Left lung (tissue), 10 donors: ENCODE results near the gene DUSP18. TPM values are rescaled to one million over a fixed set of nuclear protein-coding genes. Genes with fewer than 3 reads are reported as not detected.

ENCODE experiments used
- ATAC-seq: fragments of 200-7000 bp; cut with Tn5 transposase; one replicate; pipeline ENCODE4 v1.9.1; 2020; ENCODE audit warnings: moderate library complexity
- DNase-seq, 4 donors: peaks; one replicate each; pipeline ENCODE4 v3.0.0-alpha.2; 2013 to 2020
- H3K27ac ChIP-seq, 2 donors: fragments of 200-600 bp; sonication (generic) in 1 of 2; one replicate each; pipeline versions ENCODE4 v1.5.0 to v1.8.0; 2020 to 2021
- H3K27me3 ChIP-seq, 2 donors: fragments of 200-600 bp; sonication (generic) in 1 of 2; one replicate each; pipeline versions ENCODE4 v1.5.0 to v1.8.0; 2020 to 2021
- H3K36me3 ChIP-seq, 2 donors: fragments of 200-600 bp; sonication (generic) in 1 of 2; one replicate each; pipeline versions ENCODE4 v1.5.0 to v1.8.0; 2020 to 2021
- H3K4me1 ChIP-seq, 2 donors: fragments of 200-600 bp; one replicate each; pipeline ENCODE4 v1.8.0; 2021
- H3K4me3 ChIP-seq, 2 donors: fragments of 200-600 bp; sonication (generic) in 1 of 2; one replicate each; pipeline versions ENCODE4 v1.5.0 to v1.8.0; 2020 to 2021; ENCODE audit warnings: mild to moderate bottlenecking in 1 of 2
- H3K9me3 ChIP-seq, 2 donors: fragments of 200-600 bp; sonication (generic) in 1 of 2; one replicate each; pipeline versions ENCODE4 v1.5.0 to v1.8.0; 2020 to 2021
- intact Hi-C, 2 donors: fragments of 100-400 bp; cut with DNase I; formaldehyde crosslinking; loops; one replicate each; pipeline versions ENCODE4 v1.11.2 to v1.14.2; 2022
- polyA plus RNA-seq, 6 donors: library from polyadenylated mRNA; unstranded; fragments of 120-200 nt; gene quantifications; one replicate each; pipeline ENCODE4 v1.2.1, GENCODE V29; 2013; ENCODE audit not compliant: insufficient read length in 6 of 6
- total RNA-seq, 2 donors: library from RNA; stranded (reverse); fragmentation: NEBNext Ultra II Directional; extraction: Animal tissue kit (Norgen Biotek cat#: 25700); gene quantifications; one replicate each; pipeline ENCODE4 v1.2.1, GENCODE V29; 2021
- TF ChIP-seq, protein P1 (sequence below), 2 donors: fragments of 200-600 bp; sonication (generic) in 1 of 2; IDR thresholded peaks; one replicate each; pipeline versions ENCODE4 v1.5.0 to v1.8.0; 2021; ENCODE audit warnings: antibody characterized with exemption in 2 of 2
- donor health status: DM: no; HTN: yes; CAD: no.
- donor health status: DM: no; HTN: no; CAD: no.

The DUSP18 gene
- total and polyA plus RNA-seq, 8 donors: 10.0 to 23.9 (median 13.1) TPM

DNA sequence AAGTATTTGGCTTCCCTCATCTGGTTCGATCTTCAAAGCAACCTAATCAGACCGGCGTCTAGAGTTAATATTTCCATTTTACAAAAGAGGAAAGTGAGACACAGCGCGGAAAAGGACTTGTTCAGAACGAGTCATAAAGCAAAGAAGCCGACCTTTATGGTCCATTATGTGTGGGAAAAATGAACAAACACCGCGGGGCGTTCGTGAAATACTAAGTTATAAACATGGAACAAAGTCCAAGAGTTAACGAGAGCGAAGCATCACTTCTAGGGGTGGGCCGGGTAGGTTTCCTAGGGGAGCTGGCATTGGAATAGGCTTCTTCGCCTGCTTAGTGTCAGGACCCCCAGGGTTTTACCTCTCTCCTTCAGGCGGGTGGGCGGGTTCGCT lies 575 bp downstream of the DUSP18 start:
- Histone ChIP-seq H3K36me3 (peaks cover 0 to 20% of the 10 kb centered on the region in 2 donors), H3K4me3 (peak overlapping the region; percentile 70 to 81), H3K27me3 (peaks cover 0 to 12% of the 10 kb centered on the region in 2 donors), H3K27ac (peak overlapping the region; percentile 53 to 80), H3K9me3 (no peaks in the 10 kb centered on the region), H3K4me1 (peaks cover 0 to 19% of the 10 kb centered on the region in 2 donors)
- peak in 1 of 4 donors; percentile 14 for DNase-seq
- no peak for ATAC-seq
- TF ChIP-seq, protein P1, sequence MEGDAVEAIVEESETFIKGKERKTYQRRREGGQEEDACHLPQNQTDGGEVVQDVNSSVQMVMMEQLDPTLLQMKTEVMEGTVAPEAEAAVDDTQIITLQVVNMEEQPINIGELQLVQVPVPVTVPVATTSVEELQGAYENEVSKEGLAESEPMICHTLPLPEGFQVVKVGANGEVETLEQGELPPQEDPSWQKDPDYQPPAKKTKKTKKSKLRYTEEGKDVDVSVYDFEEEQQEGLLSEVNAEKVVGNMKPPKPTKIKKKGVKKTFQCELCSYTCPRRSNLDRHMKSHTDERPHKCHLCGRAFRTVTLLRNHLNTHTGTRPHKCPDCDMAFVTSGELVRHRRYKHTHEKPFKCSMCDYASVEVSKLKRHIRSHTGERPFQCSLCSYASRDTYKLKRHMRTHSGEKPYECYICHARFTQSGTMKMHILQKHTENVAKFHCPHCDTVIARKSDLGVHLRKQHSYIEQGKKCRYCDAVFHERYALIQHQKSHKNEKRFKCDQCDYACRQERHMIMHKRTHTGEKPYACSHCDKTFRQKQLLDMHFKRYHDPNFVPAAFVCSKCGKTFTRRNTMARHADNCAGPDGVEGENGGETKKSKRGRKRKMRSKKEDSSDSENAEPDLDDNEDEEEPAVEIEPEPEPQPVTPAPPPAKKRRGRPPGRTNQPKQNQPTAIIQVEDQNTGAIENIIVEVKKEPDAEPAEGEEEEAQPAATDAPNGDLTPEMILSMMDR (IDR thresholded peaks at IDR 0.05): no peak
- intact Hi-C loops: no loop called here

DNA sequence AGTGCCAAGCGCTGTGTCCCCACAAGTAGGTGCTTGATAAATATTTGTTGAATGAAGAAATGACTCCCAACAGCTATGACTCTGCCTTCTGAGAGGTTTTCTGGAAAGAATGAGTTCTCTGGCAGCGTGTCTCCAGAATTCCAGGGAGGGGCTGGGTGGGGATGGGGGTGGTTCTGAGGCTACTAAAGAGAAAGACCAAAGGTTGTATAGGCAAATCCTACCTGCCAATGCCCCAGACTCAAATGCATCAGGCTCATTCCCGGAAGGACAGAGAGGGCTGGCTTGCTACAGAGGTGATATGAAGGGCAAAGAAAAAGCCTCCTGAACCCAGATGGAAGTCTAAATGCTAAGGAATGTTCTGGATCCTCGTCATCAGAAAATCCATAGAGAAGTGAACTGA lies 1.9 kb downstream of the DUSP18 start:
- no peak overlapping the region for H3K27ac ChIP-seq
- peaks cover 0 to 19% of the 10 kb centered on the region in 2 donors for H3K4me1 ChIP-seq
- ATAC-seq (peak; percentile 3), DNase-seq (no peak)
- intact Hi-C loops: no loop called here
- TF ChIP-seq, protein P1 (IDR thresholded peaks at IDR 0.05): no peak
- peaks cover 0 to 12% of the 10 kb centered on the region in 2 donors for H3K27me3 ChIP-seq
- H3K9me3 ChIP-seq: no peaks in the 10 kb centered on the region
- peaks cover 0 to 27% of the 10 kb centered on the region in 2 donors for H3K36me3 ChIP-seq
- peak overlapping the region in 1 of 2 donors; percentile 81 for H3K4me3 ChIP-seq

DNA sequence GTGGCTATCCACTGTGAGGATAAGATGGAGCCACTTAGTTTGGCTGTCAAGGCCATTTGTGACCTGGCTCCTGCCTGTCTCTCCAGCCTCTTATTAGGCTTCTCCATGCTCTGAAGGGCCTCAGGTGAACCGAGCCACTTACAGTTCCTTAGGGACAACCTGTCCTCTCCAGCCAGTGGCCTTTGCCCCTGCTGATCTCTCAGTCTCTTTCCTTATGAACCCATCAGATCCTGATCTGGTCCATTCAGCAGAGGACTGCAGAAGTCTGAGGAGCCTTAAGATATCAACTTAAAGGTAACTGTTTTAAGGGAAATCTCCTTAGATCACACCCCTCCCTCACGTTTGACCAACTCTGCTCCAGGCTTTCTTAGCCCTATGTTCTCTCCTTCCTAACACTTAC lies 2.4 kb downstream of the DUSP18 start:
- ATAC-seq: no peak
- no peak for DNase-seq
- intact Hi-C loops: no loop called here
- no peak overlapping the region for H3K27ac ChIP-seq
- H3K36me3 ChIP-seq: peaks cover 0 to 30% of the 10 kb centered on the region in 2 donors
- peaks cover 0 to 12% of the 10 kb centered on the region in 2 donors for H3K27me3 ChIP-seq
- no peaks in the 10 kb centered on the region for H3K9me3 ChIP-seq
- H3K4me3 ChIP-seq: no peak overlapping the region
- TF ChIP-seq, protein P1 (IDR thresholded peaks at IDR 0.05): no peak
- H3K4me1 ChIP-seq: peaks cover 0 to 19% of the 10 kb centered on the region in 2 donors

DNA sequence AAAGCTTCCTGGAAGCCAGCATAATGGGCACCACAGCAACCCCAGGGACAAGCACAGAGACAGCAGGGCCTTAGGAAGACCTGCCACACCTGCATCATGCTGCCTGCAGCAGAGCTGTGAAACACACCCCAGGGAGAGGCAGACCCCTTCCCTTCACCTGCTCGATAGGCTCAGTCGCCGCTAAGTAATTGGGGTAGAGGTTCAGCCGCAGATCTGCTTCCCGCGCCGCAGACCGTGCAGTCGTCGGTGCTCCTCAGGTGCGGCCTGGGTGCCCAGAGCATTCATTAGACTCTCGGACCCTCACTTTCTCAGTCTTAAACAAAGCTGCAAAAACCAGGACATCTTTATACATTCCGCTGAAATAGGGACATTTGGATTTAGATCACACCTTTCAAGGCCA lies 2.9 kb downstream of the DUSP18 start:
- H3K4me3 ChIP-seq: no peak overlapping the region
- peaks cover 0 to 12% of the 10 kb centered on the region in 2 donors for H3K27me3 ChIP-seq
- ATAC-seq (no peak), DNase-seq (no peak)
- H3K4me1 ChIP-seq: peaks cover 0 to 19% of the 10 kb centered on the region in 2 donors
- H3K27ac ChIP-seq: no peak overlapping the region
- no peaks in the 10 kb centered on the region for H3K9me3 ChIP-seq
- peaks cover 0 to 34% of the 10 kb centered on the region in 2 donors for H3K36me3 ChIP-seq
- TF ChIP-seq, protein P1 (IDR thresholded peaks at IDR 0.05): no peak
- intact Hi-C loops: no loop called here

DNA sequence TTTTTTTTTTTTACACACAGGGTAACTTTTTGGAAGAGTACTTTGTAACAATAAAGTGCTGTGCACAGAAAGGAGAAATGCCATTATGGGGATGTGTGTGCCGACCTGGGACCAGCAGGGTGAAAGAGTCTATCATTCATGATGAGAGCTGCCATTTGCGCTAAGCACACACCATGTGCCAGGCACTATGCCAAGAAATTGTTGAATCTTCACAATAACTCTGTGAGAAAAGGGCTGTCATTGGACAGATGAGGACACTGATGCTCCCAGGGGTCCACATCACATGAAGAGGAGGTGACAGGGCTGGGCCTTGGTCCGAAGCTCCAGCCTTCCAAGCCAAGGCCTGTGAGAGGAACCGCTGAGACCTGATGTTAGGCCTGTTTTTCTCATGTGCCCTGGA lies 5.6 kb downstream of the DUSP18 start:
- H3K27ac ChIP-seq: no peak overlapping the region
- intact Hi-C loops: no loop called here
- peaks cover 0 to 13% of the 10 kb centered on the region in 2 donors for H3K4me1 ChIP-seq
- H3K4me3 ChIP-seq: no peak overlapping the region
- TF ChIP-seq, protein P1 (IDR thresholded peaks at IDR 0.05): no peak
- no peaks in the 10 kb centered on the region for H3K27me3 ChIP-seq
- H3K36me3 ChIP-seq: peaks cover 0 to 38% of the 10 kb centered on the region in 2 donors
- ATAC-seq (no peak), DNase-seq (no peak)
- H3K9me3 ChIP-seq: no peaks in the 10 kb centered on the region
